Vagina (tissue), 2 donors: ENCODE results near the gene DHRS11.
A peak's percentile ranks its signal among the peaks of the same experiment; 100 is the strongest.

ENCODE experiments used
- POLR2A ChIP-seq, 2 donors: fragments of 450-650 bp; IDR thresholded peaks; one replicate each; pipeline ENCODE4 v1.6.1; 2017; ENCODE audit warnings: antibody characterized with exemption in 2 of 2, mild to moderate bottlenecking in 2 of 2, moderate library complexity in 2 of 2
- POLR2AphosphoS5 ChIP-seq, 2 donors: sonication (generic); formaldehyde crosslinking; IDR thresholded peaks; one replicate each; pipeline ENCODE4 v1.9.0; 2017; ENCODE audit warnings: antibody characterized with exemption in 2 of 2, mild to moderate bottlenecking in 2 of 2, low read depth in 1 of 2; ENCODE audit not compliant: insufficient read depth in 1 of 2
- TF ChIP-seq, protein P1 (sequence below), 3 experiments: fragments of 450-650 bp in 2 of 3; fragments of 200-600 bp in 1 of 3; sonication (generic) in 1 of 3; IDR thresholded peaks; one replicate each; pipeline ENCODE4 v1.5.1; 2017 to 2019; ENCODE audit warnings: antibody characterized with exemption in 3 of 3, mild to moderate bottlenecking in 2 of 3, moderate library complexity in 2 of 3

DNA sequence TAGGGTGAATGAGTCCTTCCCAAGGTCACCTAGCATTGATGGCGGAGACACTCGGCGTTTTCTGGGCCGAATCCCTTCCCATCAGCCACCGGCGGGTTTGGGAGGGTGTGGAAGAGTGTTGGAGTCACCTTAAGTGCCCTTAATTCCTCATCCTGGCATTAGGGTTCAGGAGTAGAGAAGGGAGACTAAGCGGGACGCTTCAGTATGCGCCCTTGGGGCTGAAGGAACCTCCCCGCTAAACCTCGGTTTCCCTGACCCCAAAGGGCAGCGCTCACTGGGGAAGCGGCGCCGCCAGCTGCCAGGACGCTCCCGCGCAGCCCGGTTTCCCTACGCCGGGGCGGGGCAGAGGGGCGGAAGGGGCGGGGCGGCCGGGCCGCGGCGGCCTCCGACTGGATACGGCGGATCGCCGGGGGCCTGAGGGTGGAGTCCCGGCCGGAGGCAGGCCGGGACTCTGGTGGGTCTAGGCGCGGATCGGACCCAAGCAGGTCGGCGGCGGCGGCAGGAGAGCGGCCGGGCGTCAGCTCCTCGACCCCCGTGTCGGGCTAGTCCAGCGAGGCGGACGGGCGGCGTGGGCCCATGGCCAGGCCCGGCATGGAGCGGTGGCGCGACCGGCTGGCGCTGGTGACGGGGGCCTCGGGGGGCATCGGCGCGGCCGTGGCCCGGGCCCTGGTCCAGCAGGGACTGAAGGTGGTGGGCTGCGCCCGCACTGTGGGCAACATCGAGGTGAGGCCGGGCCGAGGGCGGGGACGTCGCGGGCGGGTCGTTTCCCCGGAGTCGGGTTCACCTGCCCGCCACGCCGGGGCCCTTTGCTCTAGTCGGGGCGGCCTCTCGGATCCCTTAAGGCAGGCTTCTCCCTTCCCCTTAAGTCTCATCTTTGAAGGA is at the start of gene DHRS11:
- TF ChIP-seq, protein P1, sequence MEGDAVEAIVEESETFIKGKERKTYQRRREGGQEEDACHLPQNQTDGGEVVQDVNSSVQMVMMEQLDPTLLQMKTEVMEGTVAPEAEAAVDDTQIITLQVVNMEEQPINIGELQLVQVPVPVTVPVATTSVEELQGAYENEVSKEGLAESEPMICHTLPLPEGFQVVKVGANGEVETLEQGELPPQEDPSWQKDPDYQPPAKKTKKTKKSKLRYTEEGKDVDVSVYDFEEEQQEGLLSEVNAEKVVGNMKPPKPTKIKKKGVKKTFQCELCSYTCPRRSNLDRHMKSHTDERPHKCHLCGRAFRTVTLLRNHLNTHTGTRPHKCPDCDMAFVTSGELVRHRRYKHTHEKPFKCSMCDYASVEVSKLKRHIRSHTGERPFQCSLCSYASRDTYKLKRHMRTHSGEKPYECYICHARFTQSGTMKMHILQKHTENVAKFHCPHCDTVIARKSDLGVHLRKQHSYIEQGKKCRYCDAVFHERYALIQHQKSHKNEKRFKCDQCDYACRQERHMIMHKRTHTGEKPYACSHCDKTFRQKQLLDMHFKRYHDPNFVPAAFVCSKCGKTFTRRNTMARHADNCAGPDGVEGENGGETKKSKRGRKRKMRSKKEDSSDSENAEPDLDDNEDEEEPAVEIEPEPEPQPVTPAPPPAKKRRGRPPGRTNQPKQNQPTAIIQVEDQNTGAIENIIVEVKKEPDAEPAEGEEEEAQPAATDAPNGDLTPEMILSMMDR (IDR thresholded peaks at IDR 0.05): no peak
- TF ChIP-seq POLR2A (IDR thresholded peaks at IDR 0.05): peak in 1 of 2 donors; percentile 2
- TF ChIP-seq POLR2AphosphoS5 (IDR thresholded peaks at IDR 0.05; ENCODE audit: insufficient read depth in 1 of 2, low read depth in 1 of 2): no peak
